Psoas muscle (tissue), 8 donors: Measurements from ENCODE around the gene MET. TPM values are rescaled to one million over a fixed set of nuclear protein-coding genes. Genes with fewer than 3 reads are reported as not detected.

Experiments used
- ATAC-seq, 4 donors: fragments of 200-7000 bp; cut with Tn5 transposase; one replicate each; pipeline ENCODE4 v1.9.1; 2020; ENCODE audit warnings: moderate library complexity in 3 of 4, mild to moderate bottlenecking in 2 of 4
- DNase-seq, 2 donors: peaks; one replicate each; pipeline ENCODE4 v3.0.0-alpha.2; 2020
- H3K27ac ChIP-seq: fragments of 200-600 bp; one replicate; pipeline ENCODE4 v1.8.0; 2022
- H3K27me3 ChIP-seq, 3 donors: fragments of 200-600 bp in 1 of 3; one replicate each; pipeline versions ENCODE4 v1.6.1 to v1.8.0; 2013 to 2022; ENCODE audit warnings: low read length in 2 of 3, mild to moderate bottlenecking in 2 of 3, moderate library complexity in 1 of 3; ENCODE audit not compliant: insufficient read depth in 3 of 3
- H3K36me3 ChIP-seq, 2 donors: fragments of 200-600 bp in 1 of 2; one replicate each; pipeline versions ENCODE4 v1.6.1 to v1.8.0; 2013 to 2022; ENCODE audit warnings: low read depth in 1 of 2, mild to moderate bottlenecking in 1 of 2, moderate library complexity in 1 of 2; ENCODE audit not compliant: insufficient read depth in 1 of 2
- H3K4me1 ChIP-seq: fragments of 200-600 bp; one replicate; pipeline ENCODE4 v1.8.0; 2022
- H3K4me3 ChIP-seq: fragments of 200-600 bp; one replicate; pipeline ENCODE4 v1.8.0; 2022; ENCODE audit warnings: mild to moderate bottlenecking
- H3K9me3 ChIP-seq: fragments of 200-600 bp; one replicate; pipeline ENCODE4 v1.8.0; 2022
- CTCF ChIP-seq: fragments of 200-600 bp; IDR thresholded peaks from one replicate; pipeline ENCODE4 v1.8.0; 2022; ENCODE audit warnings: antibody characterized with exemption
- WGBS, 3 donors: extraction: QIAGEN DNeasy Blood & Tissue Kit; methylation state at CpG; one replicate each; pipeline versions ENCODE4 v1.1.6 to v1.1.7; 2013; 5-methylcytosine and 5-hydroxymethylcytosine counted together
- intact Hi-C, 2 donors: fragments of 100-400 bp; cut with DNase I; formaldehyde crosslinking; loops; one replicate each; pipeline versions ENCODE4 v1.11.0 to v1.14.2; 2022
- polyA plus RNA-seq, 3 donors: library from polyadenylated mRNA; stranded (reverse); fragments of 200-250 nt; gene quantifications; one replicate each; pipeline ENCODE4 v1.2.3, GENCODE V29; 2013
- total RNA-seq, 4 donors: library from RNA; stranded (reverse); fragmentation: NEBNext Ultra II Directional in 2 of 4; extraction: Animal tissue kit (Norgen Biotek cat#: 25700) in 2 of 4; gene quantifications; one replicate each; pipeline versions ENCODE4 v1.2.1 to v1.2.4, GENCODE V29; 2021 to 2023
- donor health status: healthy with polysubstance abuse.
- donor health status: DM: no; HTN: no; CAD: no; lungs with moderate emphysema.
- donor health status: Bipolar disorder and iron deficiency.
- donor health status: healthy.
- donor health status: DM: yes; HTN: yes; CAD: no.
- donor health status: DM: no; HTN: no; CAD: no.
- donor health status: DM: no; HTN: no; CAD: no.
- donor health status: DM: yes; HTN: yes; CAD: no.

Gene MET
- total and polyA plus RNA-seq, 7 donors: 5.9 to 84.1 (median 23.2) TPM

- Histone ChIP-seq H3K27me3 (no peaks in the 10 kb centered on the region), H3K4me1 (peaks cover 3% of the 10 kb centered on the region), H3K4me3 (no peak overlapping the region), H3K27ac (no peak overlapping the region), H3K9me3 (no peaks in the 10 kb centered on the region), H3K36me3 (peaks cover 8 to 73% of the 10 kb centered on the region in 2 donors)
- no peak for ATAC-seq
- intact Hi-C loops: no loop called here
- no peak for DNase-seq
- WGBS, 3 donors: 74 to 88% (median 78%) methylated on average over 1 of the region's 1 CpG
- TF ChIP-seq CTCF: no peak
Observed at GRCh38 chr7:116762971-116763370, 91.0 kb downstream of the MET start.

- 76 to 87% (median 82%) methylated on average over 1 of the region's 1 CpG for WGBS, 3 donors
- Histone ChIP-seq H3K4me1 (peaks cover 3% of the 10 kb centered on the region), H3K4me3 (no peak overlapping the region), H3K27ac (no peak overlapping the region), H3K27me3 (no peaks in the 10 kb centered on the region), H3K36me3 (peaks cover 9 to 72% of the 10 kb centered on the region in 2 donors), H3K9me3 (no peaks in the 10 kb centered on the region)
- intact Hi-C loops: no loop called here
- DNase-seq (no peak), ATAC-seq (no peak)
- no peak for TF ChIP-seq CTCF
Observed at GRCh38 chr7:116763647-116764046, 91.7 kb downstream of the MET start.

GRCh38 chr7:116766881-116767280 lies 94.9 kb downstream of the MET start:
- ATAC-seq: no peak
- DNase-seq: no peak
- Histone ChIP-seq H3K36me3 (peaks cover 8 to 75% of the 10 kb centered on the region in 2 donors), H3K4me1 (peaks cover 3% of the 10 kb centered on the region), H3K4me3 (no peak overlapping the region), H3K27ac (no peak overlapping the region), H3K27me3 (no peaks in the 10 kb centered on the region), H3K9me3 (no peaks in the 10 kb centered on the region)
- no peak for TF ChIP-seq CTCF
- intact Hi-C loops: no loop called here
- WGBS, 3 donors: 67 to 72% (median 70%) methylated on average over 3 of the region's 3 CpGs

GRCh38 chr7:116769546-116769945 lies 97.5 kb downstream of the MET start:
- Histone ChIP-seq H3K4me3 (no peak overlapping the region), H3K27ac (no peak overlapping the region), H3K9me3 (no peaks in the 10 kb centered on the region), H3K27me3 (no peaks in the 10 kb centered on the region), H3K36me3 (peaks cover 11 to 75% of the 10 kb centered on the region in 2 donors), H3K4me1 (peaks cover 3% of the 10 kb centered on the region)
- TF ChIP-seq CTCF: no peak
- 19 to 26% (median 25%) methylated on average over 3 of the region's 3 CpGs for WGBS, 3 donors
- intact Hi-C loops: no loop called here
- no peak for DNase-seq
- no peak for ATAC-seq

GRCh38 chr7:116770941-116771340 lies 98.9 kb downstream of the MET start:
- Histone ChIP-seq H3K36me3 (peaks cover 11 to 80% of the 10 kb centered on the region in 2 donors), H3K4me1 (peaks cover 5% of the 10 kb centered on the region), H3K27ac (no peak overlapping the region), H3K4me3 (no peak overlapping the region), H3K27me3 (no peaks in the 10 kb centered on the region), H3K9me3 (no peaks in the 10 kb centered on the region)
- DNase-seq (no peak), ATAC-seq (no peak)
- TF ChIP-seq CTCF: no peak
- intact Hi-C loops: no loop called here
- 71 to 87% (median 79%) methylated on average over 1 of the region's 1 CpG for WGBS, 3 donors
